Brain microvascular endothelial cell (primary cell): Measurements from ENCODE around the gene ATP13A2.

Experiments used
- DNase-seq: peaks from one replicate; pipeline ENCODE4 v3.0.0-alpha.2; 2020
- H3K27ac ChIP-seq: fragments of 250-450 bp; sonication (Bioruptor Pico); 2 replicates; pipeline ENCODE4 v1.5.1; 2020; ENCODE audit warnings: mild to moderate bottlenecking, moderate library complexity
- H3K27me3 ChIP-seq: fragments of 250-450 bp; sonication (Bioruptor Pico); replicated peaks from 2 replicates; pipeline ENCODE4 v1.5.1; 2020; ENCODE audit warnings: mild to moderate bottlenecking
- H3K36me3 ChIP-seq: fragments of 250-450 bp; sonication (Bioruptor Pico); replicated peaks from 2 replicates; pipeline ENCODE4 v1.5.1; 2020; ENCODE audit warnings: mild to moderate bottlenecking
- H3K4me3 ChIP-seq: 2 replicates; pipeline ENCODE4 v1.5.1; 2011; ENCODE audit warnings: low read depth, mild to moderate bottlenecking, control low read depth, low read length, moderate library complexity
- CTCF ChIP-seq: IDR thresholded peaks from 2 replicates; pipeline ENCODE4 v1.5.1; 2011; ENCODE audit warnings: low read depth, mild to moderate bottlenecking, moderate library complexity, low read length, control low read depth, inconsistent platforms; ENCODE audit errors: missing control alignments
- in situ Hi-C: cut with HindIII; loops from 2 replicates; pipeline ENCODE4 v1.10.0; 2017; ENCODE audit warnings: low sequenced_read_pairs, low pct_ligation_motif_present

The ATP13A2 gene

GRCh38 chr1:16998589-16998988 lies 13.1 kb downstream of the ATP13A2 start:
- TF ChIP-seq CTCF = no peak
- DNase-seq = no peak
- H3K36me3 ChIP-seq = peaks cover 38% of the 10 kb centered on the region
- in situ Hi-C loops = no loop called here
- H3K27ac ChIP-seq = no peak overlapping the region
- no peak overlapping the region for H3K4me3 ChIP-seq
- H3K27me3 ChIP-seq = no peaks in the 10 kb centered on the region

- Histone ChIP-seq H3K36me3 (peaks cover 26% of the 10 kb centered on the region), H3K27ac (no peak overlapping the region), H3K27me3 (no peaks in the 10 kb centered on the region), H3K4me3 (no peak overlapping the region)
- in situ Hi-C loops = no loop called here
- DNase-seq = no peak
- no peak for TF ChIP-seq CTCF
Measured at GRCh38 chr1:16996845-16997244, 14.9 kb downstream of the ATP13A2 start.

DNA sequence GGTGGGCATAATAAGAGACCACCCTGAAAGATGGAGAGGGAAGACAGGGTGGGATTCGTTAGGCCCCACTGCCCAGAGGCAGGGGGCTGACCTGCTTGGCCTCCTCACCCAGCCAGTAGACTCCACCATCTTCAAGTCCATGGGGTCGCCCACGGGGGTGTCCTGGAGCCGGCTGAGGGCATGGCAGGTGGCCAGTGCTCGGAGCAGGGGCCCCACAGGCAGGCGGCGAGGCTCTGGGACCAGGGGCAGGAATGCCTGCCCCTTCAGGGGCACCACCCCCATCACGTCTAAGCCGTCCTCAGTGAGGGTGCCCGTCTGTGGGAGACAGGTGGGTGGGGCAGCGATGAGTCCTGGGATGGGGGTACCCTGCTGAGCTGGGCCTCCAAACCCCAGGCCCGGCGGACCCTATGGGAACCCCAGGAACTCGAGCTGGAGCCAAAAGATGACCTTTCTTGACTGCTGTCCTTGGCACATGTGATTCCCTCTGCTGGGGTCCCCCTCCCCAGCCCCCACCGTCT lies 18.1 kb downstream of the ATP13A2 start:
- no peak overlapping the region for H3K27ac ChIP-seq
- H3K27me3 ChIP-seq = no peaks in the 10 kb centered on the region
- in situ Hi-C loops = no loop called here
- no peak for TF ChIP-seq CTCF
- H3K36me3 ChIP-seq = peaks cover 21% of the 10 kb centered on the region
- no peak overlapping the region for H3K4me3 ChIP-seq
- no peak for DNase-seq

- in situ Hi-C loops = no loop called here
- Histone ChIP-seq H3K4me3 (no peak overlapping the region), H3K27ac (no peak overlapping the region), H3K27me3 (no peaks in the 10 kb centered on the region), H3K36me3 (peaks cover 22% of the 10 kb centered on the region)
- DNase-seq = no peak
- TF ChIP-seq CTCF = no peak
Measured at GRCh38 chr1:16992675-16993074, 19.1 kb downstream of the ATP13A2 start.

DNA sequence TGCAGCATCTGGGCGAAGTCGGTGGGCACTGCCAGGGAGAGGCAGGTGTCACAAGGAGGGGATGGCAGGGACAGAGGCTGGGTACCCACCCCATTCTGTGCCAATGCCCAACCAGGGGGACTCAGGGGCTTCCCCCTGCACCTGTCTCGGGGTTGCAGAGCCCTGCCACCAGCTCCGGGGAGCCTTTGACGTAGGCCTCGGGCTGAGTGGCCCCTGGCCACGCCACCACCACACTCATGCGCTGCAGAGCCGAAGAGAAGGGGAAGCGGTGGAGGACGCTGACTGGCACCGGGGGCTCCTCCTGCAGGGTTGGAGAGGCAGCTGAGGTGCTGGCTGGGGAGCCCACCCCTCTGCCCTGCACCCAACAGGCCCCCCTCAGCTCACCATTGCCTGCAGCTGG lies 19.6 kb downstream of the ATP13A2 start:
- no peak for TF ChIP-seq CTCF
- no peak overlapping the region for H3K27ac ChIP-seq
- DNase-seq = no peak
- in situ Hi-C loops = no loop called here
- no peaks in the 10 kb centered on the region for H3K27me3 ChIP-seq
- peaks cover 22% of the 10 kb centered on the region for H3K36me3 ChIP-seq
- H3K4me3 ChIP-seq = no peak overlapping the region

DNA sequence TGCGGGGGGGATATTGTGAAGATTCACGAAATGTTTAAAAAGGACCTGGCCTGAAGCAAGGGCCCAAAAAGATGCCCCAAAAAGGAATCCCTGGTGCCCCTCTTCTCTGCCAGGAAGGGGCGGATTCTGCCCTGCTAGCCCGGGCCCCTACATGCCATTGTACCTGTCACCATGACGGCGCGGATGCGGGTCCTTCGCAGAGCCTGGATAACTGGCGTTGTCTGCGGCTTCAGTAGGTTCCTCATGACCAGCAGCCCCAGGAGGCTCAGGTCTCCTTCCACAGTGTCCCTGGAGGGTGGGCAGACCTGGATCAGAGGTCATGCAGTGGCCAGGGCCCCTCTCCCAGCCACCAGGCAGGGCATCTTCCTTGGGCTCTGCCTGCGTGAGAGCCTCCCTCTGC lies 20.2 kb downstream of the ATP13A2 start:
- H3K4me3 ChIP-seq = no peak overlapping the region
- no peaks in the 10 kb centered on the region for H3K27me3 ChIP-seq
- peaks cover 18% of the 10 kb centered on the region for H3K36me3 ChIP-seq
- in situ Hi-C loops = no loop called here
- no peak overlapping the region for H3K27ac ChIP-seq
- no peak for TF ChIP-seq CTCF
- no peak for DNase-seq
